GM19467 (cell line): ENCODE results near the gene ITSN2.
"Not testable (repeated sequence)": the region's sequence is repeated elsewhere in the genome, so short reads cannot be mapped to it uniquely, and the experiment has no call there.

Experiments used
- ATAC-seq: cut with Tn5 transposase; IDR thresholded peaks from one replicate; pipeline ENCODE4 v1.9.1; 2021; ENCODE audit warnings: mild to moderate bottlenecking, moderate library complexity; ENCODE audit not compliant: unreplicated experiment

Gene ITSN2

DNA sequence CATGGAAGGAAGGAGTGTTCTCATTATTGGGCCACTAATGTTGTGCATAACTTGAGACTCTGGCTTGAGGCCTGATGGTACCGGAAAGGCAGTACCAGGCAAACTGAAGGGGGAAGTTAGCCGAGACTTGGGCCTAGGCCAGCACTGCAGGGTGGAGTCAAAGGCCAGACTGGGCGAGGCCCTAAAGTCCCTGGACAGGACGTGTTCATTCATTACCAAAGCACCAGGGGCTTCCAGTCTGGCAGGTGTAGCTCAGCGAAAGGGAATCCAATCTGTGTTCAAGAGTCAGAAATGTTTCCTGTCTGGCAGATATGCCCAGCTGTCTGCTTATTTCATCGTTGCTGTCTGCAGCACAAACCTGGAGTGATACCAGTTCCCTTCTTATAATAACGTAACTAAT, 4.7 kb upstream of the ITSN2 start:
- no peak for ATAC-seq

DNA sequence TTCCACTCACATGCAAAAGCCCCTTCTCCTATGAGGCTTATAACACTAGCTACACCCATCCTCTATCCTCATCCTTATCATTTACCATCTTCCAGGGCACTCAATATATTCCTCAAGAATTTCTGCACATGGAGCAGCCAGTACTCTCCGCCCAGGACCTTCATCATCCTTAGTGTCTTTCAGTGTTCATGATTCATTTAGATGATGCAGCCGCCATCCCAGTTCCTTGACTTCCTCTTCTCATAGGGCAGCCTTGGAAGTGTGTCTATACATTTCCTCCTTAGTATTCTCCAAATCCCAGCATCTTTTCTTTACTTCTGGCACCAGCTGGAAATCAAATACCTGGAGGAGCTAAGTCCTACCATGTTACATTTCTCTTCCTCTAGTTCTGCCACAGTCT, 3.0 kb upstream of the ITSN2 start:
- ATAC-seq: no peak

DNA sequence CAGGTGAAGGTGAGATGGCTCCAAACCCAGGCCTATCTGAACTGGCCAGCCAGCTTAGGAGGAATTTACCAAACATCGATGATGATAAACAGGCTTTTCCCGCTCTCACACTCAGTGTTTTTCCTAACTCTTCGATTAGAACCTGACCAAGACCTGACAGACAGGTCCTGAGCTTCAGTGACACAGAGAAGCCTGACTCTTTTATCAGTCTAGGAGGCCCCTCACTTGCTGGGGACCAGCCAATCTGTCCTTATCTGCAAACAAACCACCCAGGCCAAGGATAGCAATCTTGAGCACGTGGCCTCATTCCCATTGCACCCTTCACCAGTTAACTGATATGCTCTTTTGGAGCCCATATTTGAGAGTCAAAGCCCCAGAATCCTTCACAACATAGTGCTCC, 1.9 kb upstream of the ITSN2 start:
- ATAC-seq: no peak

DNA sequence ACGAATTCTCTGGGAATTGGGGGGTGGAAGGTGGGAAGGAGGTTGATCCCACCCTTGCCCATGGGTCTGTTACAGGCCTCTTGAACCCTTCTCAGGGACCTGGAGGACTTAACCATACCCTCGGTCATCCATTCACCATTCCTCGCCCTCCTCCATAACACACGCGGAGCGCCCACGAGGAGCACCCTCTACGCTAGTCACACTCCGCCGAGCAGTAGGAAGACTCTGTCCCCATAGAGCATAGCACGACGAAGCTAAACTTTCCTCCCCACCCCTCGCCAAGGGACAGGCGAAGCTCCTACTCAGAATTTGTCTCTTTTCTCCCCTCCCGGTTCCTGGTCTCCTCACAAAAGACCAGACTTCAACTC, 611 bp upstream of the ITSN2 start:
- no peak for ATAC-seq

DNA sequence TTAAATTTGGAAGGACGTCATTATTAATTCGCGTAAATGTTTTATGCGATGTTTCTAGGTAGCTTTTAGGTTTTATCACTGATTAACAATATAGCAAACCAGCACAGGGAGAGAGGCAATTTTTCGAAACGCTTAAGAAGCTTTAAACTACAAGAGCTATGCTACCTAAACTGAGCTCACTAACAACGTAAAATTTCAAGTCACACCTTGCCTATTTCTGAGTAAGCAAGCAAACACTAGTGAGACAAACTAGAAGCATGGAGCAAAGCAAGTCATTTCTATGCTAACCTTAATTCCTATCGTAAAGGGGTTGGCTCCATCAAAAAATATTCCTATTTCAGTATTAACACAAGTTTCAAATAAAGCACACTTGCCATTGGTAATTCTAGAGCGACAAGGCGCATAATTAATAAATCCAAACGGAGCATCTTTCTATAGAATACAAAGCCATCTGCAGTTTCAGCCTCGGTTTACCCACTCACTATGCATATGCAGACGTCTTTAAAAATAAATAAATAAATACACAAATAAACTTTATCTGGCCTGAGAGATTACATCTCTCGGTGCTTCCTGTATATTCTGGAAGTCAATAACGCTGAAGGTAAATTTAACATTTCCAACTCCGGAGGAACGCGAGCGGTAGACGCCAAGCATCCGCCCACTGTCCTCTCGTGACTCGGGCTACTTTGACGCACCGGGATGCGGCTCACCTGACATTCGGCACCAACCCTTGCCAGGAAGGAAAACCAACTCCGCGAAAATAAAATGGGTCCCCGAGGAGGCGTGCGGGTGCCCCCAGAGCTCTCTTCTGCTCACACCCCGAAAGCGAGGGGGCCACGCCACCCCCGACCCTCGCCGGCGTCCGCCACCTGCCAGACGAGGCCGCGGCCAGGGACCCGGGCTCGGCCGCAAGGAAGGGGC, 947 bp downstream of the ITSN2 start:
- ATAC-seq: peak; percentile 9

DNA sequence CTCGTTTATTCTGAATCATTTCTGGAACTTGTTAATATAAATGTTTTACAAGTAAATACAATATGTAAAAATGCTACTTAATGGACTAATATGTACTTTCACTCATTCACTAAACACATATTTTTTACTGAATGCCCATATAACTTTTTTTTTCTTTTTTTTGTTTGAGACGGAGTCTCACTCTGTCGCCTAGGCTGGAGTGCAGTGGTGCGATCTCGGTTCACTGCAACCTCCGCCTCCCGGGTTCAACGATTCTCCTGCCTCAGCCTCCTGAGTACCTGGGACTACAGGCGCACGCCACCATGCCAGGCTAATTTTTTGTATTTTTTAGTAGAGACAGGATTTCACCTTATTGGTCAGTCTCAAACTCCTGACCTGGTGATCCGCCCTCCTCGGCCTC, 2.6 kb downstream of the ITSN2 start:
- ATAC-seq: not testable (repeated sequence)

DNA sequence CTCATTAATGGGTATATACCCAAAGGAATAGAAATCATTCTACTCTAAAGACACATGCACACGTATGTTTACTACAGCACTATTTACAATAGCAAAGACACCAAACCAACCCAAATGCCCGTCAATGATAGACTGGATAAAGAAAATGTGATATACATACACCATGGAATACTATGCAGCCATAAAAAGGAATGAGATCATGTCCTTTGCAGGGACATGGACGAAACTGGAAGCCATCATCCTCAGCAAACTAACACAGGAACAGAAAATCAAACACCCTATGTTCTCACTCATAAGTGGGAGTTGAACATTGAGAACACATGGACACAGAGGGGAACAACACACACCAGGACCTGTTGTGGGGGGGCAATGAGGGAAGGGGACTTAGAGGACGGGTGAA, 3.2 kb downstream of the ITSN2 start:
- ATAC-seq: not testable (repeated sequence)

DNA sequence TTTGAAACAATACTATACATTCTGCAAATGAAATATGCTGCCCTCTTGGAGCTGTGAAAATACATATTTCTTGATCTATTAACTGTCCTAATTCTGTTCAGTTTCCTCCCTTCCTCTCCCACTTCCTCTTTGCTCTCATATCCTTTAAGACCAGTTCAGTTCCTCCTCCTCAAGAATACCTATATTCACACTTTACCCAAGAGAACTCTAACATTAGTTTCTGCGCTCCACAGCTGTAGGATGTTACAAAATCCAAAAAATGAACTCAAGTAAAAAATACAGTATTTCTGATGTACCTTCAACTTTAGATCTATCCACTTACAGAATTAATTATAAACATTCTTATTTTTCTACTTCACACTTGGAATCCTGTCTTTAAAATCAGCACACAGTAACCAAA, 5.4 kb downstream of the ITSN2 start:
- no peak for ATAC-seq

DNA sequence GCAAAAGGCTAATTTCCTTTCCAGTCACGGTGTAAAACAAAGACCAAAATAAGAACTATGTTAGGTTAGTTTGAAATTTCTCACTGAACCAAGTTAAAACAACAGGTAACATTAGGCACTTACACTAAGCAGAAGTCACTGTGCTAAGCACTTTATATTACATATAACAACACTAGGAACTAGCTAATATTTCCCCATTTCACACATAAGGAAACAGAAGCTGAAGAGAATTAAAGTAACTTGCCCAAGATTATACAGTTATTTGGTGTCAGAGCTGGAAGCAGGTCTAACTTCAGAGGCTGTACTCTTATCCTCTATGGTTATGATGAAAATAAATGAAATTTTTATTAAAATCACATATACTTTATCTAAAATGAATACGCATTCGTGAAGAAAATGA, 5.9 kb downstream of the ITSN2 start:
- no peak for ATAC-seq

DNA sequence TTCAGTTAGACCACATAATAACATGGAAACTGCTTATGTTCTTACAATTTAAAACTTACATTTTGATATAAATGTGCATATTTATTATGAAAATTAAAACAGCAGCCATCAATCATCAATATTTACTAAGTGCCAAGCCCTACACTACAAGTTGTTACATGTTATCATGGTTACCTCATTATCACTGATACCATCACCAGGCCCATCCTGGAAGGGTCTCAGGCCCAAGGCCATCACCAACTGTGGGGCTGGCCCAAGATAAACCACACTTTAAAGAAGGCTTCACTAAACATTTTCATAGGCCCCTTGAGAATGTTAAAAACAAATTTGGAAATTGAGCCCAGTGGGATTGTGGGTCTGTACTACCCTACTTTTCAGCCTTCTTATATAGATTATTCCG, 6.4 kb downstream of the ITSN2 start:
- no peak for ATAC-seq

DNA sequence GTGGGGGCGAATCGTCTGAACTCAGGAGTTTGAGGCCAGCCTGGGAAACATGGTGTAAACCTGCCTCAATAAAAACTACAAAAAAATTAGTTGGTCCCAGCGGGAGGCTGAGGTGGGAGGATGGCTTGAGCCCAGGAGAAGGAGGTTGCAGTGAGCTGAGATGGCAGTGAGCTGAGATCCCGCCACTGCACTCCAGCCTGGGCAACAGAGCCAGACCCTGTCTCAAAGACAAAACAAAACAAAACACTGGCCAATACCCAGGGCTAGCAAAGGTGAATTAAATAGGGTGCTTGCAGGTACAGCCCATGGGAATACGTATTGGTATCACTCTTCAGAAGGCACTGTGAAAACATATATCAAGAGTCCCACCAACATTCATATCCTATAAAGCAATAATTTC, 7.0 kb downstream of the ITSN2 start:
- no peak for ATAC-seq

DNA sequence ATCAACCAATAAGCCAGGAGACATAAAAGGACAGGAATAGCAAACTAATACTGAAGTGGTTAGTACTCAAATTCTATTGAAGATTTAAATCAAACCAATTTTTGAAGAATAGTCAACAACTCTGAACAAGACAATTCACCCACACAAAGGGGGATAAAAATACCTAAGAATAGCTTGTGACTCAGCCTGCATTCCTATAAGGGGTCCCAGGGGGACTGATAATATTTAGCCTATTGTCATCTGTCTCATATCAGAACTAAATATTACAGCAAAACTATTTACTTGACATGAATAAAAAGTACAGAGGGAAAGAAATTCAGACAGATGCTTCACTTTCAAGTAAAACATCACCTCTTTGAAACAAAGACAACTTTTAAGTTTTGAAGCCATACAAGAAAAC, 7.7 kb downstream of the ITSN2 start:
- no peak for ATAC-seq

DNA sequence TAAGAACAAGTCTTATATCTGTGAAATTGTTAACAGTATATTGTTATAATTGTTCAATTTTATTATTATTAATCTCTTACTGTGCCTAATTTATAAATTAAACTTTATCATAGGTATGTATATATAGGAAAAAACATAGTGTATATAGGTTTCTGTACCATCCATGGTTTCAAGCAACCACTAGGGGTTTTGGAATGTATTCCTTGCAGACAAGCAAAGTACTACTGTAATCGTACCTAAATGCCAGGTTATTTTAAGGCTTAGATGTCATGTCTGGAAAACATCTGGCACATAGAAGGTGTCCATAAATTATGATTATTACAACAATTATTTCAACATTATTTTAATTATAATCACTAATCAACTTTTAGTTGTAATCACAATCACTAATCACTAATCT, 8.4 kb downstream of the ITSN2 start:
- ATAC-seq: no peak

DNA sequence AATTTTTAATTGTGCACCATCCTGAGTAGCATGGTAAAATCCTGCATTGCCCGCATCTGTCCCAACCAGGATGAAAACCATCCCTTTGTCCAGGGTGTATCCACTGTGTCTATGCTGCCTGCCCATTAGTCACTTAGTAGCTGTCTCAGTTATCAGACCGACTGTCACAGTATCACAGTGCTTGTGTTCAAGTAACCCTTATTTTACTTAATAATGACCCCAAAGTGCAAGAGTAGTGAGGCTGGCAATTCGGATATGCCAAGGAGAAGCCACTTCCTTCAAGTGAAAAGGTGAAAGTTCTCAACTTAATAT, 8.8 kb downstream of the ITSN2 start:
- no peak for ATAC-seq

DNA sequence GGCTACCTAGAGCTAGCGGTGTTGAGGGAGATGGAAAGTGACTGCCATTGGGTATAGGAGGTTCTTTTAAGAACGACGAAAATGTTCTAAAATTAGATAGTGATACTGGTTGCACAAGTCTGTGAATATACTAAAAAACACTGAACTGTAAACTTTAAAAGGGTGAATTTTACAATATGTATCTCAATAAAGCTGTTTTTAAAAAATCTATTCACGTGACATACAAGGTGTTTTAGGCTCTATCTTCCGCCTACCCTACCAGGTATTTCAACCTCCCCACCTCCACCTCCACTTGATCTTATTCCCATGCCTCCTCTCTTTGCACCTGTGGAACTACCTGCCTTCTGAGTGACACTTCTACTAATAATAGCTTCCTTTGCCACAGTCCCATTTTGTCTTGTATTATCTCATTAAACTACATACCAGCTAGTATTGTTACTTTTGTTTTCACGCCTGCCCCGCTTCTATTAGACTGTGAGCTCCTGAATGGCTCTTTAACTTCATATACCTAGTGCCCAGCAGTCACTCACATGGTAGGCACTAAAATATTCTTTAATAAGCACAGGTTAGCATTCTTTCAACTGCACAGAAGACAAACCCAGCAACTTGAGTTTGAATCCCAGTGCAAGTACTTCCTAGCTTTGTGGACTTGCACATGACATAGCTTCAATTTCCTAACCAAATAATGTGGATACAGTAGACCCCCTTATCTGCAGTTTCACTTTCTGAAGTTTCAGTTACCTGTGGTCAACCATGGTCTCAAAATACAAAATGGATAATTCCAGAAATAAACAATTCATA, 9.3 kb downstream of the ITSN2 start:
- no peak for ATAC-seq

DNA sequence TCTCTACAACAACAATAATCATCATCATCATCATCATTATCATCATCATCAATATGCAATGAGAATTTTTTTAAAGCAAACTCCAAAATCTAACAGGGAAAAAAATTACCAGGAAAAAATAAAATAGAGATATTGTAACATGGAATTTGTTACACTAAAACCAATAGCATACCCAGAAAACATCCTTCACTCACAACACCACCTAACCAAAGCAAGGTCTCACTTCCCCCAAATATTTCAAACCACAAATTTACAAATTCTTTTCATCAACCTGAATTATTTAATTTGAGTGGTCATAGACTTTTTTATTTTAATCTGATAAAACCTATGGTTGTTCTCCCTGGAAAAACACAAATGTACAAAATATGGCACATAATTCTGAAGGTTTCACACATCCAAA, 11.2 kb downstream of the ITSN2 start:
- no peak for ATAC-seq

DNA sequence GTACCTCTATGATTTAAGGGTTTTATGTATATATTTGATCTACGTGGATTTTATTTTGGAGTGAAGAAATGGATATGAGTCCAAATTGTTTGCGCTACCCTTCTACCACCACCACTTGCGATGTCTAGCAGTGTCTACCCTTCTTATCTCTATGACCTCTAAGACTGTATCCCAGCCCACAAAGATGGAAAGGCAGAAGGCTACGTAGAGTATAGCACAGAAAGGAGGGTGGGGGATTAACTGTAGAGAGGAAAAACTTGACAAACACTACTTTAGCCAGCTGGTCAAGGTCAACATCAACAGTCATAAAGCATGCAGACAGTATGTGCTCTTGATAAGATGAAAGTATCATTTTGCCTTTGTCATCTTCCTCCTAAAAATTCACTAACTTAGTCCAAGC, 14.4 kb downstream of the ITSN2 start:
- ATAC-seq: no peak

DNA sequence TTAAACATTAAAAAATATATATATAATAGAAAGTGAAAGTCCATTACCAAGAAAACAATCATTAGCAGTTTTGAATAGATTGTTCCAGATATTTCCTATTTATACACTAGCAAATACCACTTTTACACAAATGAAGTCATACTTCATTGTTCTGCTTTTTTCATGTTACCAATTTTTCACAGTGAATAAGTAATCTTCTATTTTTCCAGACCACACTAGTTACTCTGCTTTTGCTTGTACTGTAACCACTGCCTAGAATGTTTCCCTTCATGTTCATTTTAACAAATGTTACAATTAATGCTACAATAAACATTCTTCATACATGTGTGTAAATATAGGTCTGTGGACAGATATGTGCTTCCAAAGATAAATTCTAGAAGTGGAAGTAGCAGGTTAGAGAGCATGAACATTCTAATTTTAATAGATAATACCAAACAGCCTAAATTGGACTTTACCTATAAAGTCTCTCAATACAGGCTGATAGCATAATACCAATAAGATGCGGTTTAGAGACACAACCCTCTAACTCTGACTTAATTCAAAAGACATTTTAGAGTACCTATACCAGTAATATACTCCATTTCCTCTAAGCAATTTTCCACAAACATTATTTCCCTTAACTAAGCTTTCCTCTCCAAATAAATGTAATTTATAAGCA, 17.0 kb downstream of the ITSN2 start:
- ATAC-seq: no peak

DNA sequence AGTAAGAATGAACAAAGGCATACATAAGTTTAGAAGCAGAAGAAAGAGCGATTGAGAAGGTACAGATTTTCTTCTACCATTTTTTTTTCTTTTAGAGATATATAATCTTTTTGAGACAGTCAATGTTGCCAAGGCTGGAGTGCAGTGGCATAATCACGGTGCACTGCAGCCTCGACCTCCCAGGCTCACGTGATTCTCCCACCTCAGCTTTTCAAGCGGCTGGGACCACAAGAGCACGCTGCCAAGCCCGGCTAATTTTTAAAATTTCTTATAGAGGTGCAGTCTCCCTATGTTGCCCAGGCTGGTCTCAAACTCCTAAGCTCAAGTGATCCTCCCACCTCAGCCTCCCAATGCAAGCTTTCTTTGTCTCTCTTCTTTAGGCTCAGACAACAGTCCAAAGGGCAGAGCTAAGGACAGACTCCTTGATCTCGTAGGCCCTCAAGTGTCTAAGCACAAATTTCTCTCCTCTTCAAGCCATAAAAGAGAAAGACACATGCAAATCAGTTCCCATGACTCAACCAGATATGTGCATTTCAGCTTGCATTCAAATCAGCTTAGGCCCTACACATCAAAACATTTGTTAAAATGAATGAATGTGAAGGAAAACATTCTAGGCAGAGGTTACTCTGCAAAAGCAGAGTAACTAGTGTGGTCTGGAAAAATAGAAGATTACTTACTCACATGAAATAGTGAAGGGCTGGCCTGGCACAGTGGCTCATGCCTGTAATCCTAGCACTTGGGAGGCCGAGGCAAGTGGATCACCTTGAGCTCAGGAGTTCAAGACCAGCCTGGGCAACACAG, 18.0 kb downstream of the ITSN2 start:
- peak; percentile 36 for ATAC-seq

DNA sequence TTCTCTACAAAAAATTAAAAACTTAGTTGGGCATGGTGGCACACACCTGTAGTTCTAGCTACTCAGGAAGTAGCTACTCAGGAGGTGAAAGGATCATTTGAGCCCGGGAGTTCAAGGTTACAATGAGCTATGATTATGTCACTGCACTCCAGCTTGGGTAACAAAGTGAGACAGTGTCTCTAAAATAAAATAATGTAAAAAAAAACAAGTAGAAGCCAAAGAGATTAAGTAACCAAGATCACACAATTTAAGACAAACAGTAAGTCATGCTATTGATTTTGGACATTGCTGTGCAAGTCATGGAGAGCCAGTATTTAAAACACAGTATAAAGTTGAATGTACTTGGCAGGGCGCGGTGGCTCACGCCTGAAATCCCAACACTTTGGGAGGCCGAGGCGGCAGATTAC, 20.5 kb downstream of the ITSN2 start:
- no peak for ATAC-seq

DNA sequence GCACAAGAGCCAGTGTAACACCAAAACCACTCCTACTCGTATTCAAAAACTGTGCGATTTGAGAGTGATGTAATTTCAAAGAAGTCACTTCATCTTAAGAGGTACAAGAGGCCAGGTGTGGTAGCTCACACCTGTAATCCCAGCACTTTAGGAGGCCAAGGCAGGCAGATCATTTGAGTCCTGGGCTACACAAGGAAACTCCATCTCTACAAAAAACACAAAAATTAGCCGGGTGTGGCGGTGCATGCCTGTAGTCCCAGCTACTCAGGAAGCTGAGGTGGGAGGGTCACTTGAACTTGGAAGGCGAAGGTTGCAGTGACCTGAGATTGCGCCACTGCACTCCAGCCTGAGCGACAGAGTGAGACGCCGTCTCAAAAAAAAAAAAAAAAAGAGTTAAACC, 21.2 kb downstream of the ITSN2 start:
- ATAC-seq: not testable (repeated sequence)
